WERI-Rb-1 (cell line): Measurements from ENCODE around the gene ANO6.

Experiments used
- DNase-seq: peaks from one replicate; pipeline ENCODE4 v3.0.0-alpha.2; 2020
- H3K27ac ChIP-seq: fragments of 250-450 bp; sonication (Bioruptor Pico); 2 replicates; pipeline ENCODE4 v1.5.1; 2020; ENCODE audit warnings: mild to moderate bottlenecking, moderate library complexity
- H3K27me3 ChIP-seq: fragments of 250-450 bp; sonication (Bioruptor Pico); 2 replicates; pipeline ENCODE4 v1.5.1; 2021; ENCODE audit warnings: mild to moderate bottlenecking, low read depth, moderate library complexity; ENCODE audit not compliant: insufficient read depth, severe bottlenecking
- H3K36me3 ChIP-seq: fragments of 250-450 bp; sonication (Bioruptor Pico); 2 replicates; pipeline ENCODE4 v1.5.1; 2020; ENCODE audit warnings: mild to moderate bottlenecking, moderate library complexity
- H3K4me3 ChIP-seq: 2 replicates; pipeline ENCODE4 v1.5.1; 2011; ENCODE audit warnings: low read depth, mild to moderate bottlenecking, control low read depth, low read length
- H3K9me3 ChIP-seq: fragments of 250-450 bp; sonication (Bioruptor Pico); 2 replicates; pipeline ENCODE4 v1.5.1; 2021; ENCODE audit warnings: mild to moderate bottlenecking, moderate library complexity; ENCODE audit not compliant: severe bottlenecking
- TF ChIP-seq, protein P1 (sequence below): IDR thresholded peaks from 2 replicates; pipeline ENCODE4 v1.5.1; 2011; ENCODE audit warnings: low read depth, mild to moderate bottlenecking, control low read depth, inconsistent platforms, low read length

The ANO6 gene

DNA sequence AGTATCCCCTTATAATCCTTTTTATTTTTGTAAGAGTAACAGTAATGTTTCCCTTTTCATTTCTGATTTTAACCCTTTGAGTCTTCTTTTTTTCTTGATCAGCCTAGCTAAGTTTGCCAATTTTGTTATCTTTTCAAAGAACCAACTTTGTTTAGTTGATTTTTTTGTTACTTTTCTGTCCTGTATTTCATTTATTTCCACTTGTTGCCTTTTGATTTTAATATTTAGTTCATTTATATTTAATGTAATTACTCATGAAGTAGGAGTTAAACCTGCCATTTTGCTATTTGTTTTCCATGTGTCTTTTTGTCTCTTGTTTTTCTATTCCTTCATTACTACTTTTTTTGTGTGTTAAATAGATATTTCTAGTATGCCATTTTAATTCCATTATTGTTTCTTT is 146.4 kb downstream of the ANO6 start:
- Histone ChIP-seq H3K4me3 (no peak overlapping the region), H3K9me3 (no peaks in the 10 kb centered on the region), H3K36me3 (no peaks in the 10 kb centered on the region), H3K27ac (no peak overlapping the region), H3K27me3 (no peaks in the 10 kb centered on the region)
- TF ChIP-seq, protein P1, sequence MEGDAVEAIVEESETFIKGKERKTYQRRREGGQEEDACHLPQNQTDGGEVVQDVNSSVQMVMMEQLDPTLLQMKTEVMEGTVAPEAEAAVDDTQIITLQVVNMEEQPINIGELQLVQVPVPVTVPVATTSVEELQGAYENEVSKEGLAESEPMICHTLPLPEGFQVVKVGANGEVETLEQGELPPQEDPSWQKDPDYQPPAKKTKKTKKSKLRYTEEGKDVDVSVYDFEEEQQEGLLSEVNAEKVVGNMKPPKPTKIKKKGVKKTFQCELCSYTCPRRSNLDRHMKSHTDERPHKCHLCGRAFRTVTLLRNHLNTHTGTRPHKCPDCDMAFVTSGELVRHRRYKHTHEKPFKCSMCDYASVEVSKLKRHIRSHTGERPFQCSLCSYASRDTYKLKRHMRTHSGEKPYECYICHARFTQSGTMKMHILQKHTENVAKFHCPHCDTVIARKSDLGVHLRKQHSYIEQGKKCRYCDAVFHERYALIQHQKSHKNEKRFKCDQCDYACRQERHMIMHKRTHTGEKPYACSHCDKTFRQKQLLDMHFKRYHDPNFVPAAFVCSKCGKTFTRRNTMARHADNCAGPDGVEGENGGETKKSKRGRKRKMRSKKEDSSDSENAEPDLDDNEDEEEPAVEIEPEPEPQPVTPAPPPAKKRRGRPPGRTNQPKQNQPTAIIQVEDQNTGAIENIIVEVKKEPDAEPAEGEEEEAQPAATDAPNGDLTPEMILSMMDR = no peak
- no peak for DNase-seq

DNA sequence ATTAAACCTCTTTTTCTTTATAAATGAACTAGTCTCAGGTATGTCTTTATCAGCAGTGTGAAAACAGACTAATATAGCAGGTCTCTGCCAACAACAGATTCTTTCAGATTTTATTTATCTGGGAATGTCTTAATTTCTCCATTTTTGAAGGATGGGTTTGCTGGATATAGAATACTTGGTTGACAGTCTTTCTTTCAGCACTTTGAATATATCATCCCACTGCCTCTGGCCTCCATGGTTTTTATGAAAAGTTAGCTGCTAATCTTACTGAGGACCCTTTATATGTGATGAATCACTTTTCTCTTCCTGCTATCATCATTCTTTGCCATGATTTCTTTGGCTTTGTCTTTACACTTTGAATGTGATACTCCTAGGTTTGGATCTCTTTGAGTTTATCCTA is 148.0 kb downstream of the ANO6 start:
- TF ChIP-seq, protein P1 = no peak
- H3K9me3 ChIP-seq = no peaks in the 10 kb centered on the region
- DNase-seq = no peak
- H3K4me3 ChIP-seq = no peak overlapping the region
- no peaks in the 10 kb centered on the region for H3K27me3 ChIP-seq
- no peaks in the 10 kb centered on the region for H3K36me3 ChIP-seq
- no peak overlapping the region for H3K27ac ChIP-seq

DNA sequence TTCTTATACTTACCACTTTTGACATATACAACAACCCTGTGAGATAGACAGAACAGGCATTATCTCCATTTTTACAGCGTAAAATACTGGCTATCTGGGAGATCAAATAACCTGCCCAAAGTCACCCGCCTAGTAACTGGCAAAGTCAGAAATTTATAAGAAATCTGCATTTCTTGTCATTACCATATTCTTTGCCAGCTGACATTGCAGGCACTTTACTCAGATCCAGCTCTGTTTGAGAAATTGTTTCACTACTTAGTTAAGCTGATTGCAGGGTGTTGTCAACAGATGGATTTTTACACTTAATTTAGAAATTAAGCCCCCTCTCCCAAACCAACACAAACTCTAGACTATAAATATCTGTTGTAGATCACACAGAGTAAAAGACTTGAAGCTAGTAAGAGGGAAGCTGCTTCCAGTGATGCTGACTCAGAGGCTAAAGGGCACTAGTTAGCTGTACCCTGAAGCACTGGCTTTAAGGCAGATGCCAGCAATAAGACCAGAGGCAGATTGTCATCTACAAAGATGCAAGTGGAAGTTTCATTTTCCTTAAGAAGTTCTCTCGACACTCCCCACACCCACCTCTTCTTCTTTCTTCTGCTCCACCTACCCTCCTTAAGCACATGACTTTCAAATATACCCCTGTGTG is 153.1 kb downstream of the ANO6 start:
- no peak overlapping the region for H3K4me3 ChIP-seq
- TF ChIP-seq, protein P1 = no peak
- no peak for DNase-seq
- H3K27ac ChIP-seq = no peak overlapping the region
- no peaks in the 10 kb centered on the region for H3K27me3 ChIP-seq
- H3K36me3 ChIP-seq = no peaks in the 10 kb centered on the region; the same call in 1 of the 2 replicates
- no peaks in the 10 kb centered on the region for H3K9me3 ChIP-seq

DNA sequence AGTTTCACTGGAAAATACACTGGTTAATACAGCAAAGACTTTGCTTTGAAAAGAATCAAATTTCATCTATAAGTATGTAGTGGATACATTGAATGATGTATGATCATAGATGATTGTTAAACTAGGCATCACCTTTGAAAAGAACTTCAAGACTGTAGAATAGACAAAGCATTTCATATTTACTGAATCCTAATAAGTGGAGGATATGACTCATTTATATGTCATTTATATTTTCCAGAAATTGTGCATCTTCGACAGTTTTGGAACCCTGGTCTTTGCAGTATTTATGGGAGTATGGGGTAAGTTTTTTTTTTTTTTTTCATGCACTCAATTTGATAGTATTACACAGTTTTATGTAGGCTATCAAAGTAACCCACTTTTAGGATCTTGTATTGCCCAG is 161.9 kb downstream of the ANO6 start:
- peaks cover 2% of the 10 kb centered on the region; the same call in 1 of the 2 replicates for H3K36me3 ChIP-seq
- H3K27ac ChIP-seq = no peak overlapping the region
- no peaks in the 10 kb centered on the region for H3K27me3 ChIP-seq
- no peaks in the 10 kb centered on the region for H3K9me3 ChIP-seq
- H3K4me3 ChIP-seq = no peak overlapping the region
- TF ChIP-seq, protein P1 = no peak
- DNase-seq = no peak

DNA sequence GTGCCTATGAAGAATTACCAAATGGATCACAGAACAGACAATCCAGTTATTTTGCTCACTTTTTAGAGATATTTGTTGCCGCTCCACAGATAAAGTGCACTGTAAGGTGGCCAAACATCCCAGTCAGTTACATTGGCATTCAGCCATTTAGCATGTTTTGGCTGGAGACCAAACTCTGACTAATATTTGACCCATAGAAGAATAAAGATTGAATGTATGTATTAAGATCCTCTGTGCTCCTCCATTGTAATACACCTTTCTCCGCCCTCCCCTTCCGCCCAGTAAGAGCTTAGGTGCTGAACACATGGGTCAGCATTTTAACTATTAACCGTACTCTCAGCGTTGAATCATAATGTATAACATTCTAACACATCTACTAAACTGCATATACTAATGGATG is 163.4 kb downstream of the ANO6 start:
- TF ChIP-seq, protein P1 = no peak
- no peaks in the 10 kb centered on the region for H3K9me3 ChIP-seq
- H3K4me3 ChIP-seq = no peak overlapping the region
- no peaks in the 10 kb centered on the region for H3K27me3 ChIP-seq
- H3K27ac ChIP-seq = no peak overlapping the region
- H3K36me3 ChIP-seq = peaks cover 2% of the 10 kb centered on the region; the same call in 1 of the 2 replicates
- DNase-seq = no peak

DNA sequence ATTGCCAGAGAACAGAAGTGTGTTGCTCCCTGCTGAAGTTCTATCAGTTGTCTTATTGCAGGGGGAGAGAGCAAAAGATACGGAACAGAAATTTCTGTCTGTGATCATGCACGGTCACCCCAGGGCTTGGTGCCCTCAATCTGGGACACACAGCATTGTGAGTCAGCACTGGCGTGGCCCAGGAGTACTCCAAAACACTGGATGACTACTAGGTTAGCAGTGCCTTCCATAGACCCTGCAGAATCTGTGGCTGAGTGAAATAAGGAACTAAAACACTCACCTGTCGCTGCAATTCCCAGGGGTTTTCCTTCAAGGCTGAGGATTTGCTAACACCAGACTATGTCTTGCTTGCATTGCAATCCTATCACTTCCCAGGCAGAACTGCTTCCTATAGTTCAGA is 165.5 kb downstream of the ANO6 start:
- no peaks in the 10 kb centered on the region for H3K9me3 ChIP-seq
- no peaks in the 10 kb centered on the region for H3K27me3 ChIP-seq
- H3K36me3 ChIP-seq = peaks cover 2% of the 10 kb centered on the region; the same call in 1 of the 2 replicates
- no peak overlapping the region for H3K4me3 ChIP-seq
- H3K27ac ChIP-seq = no peak overlapping the region
- no peak for DNase-seq
- TF ChIP-seq, protein P1 = no peak
